HepG2 (cell line): ENCODE measurements around the gene SPOP. TPM values are rescaled to one million over a fixed set of nuclear protein-coding genes. Genes with fewer than 3 reads are reported as not detected.

Experiments
- ATAC-seq: fragments of 200-7000 bp; cut with Tn5 transposase; 3 replicates; pipeline ENCODE4 v1.9.1; 2020; ENCODE audit warnings: mild to moderate bottlenecking, moderate library complexity
- BruUV-seq: library from RNA; stranded (reverse); fragments of 400-500 nt; replicated peaks from 2 replicates; lab custom pipeline; 2021; lab: Mats Ljungman, UMichigan
- CTCF ChIA-PET: fragments of 300-600 bp; formaldehyde crosslinking; extraction: SDS; loops from one replicate; lab custom pipeline; 2021; ENCODE audit warnings: low total read pairs, inconsistent platforms, low intra/inter-chr PET ratio; lab: Yijun Ruan, JAX
- POLR2A ChIA-PET: fragments of 350-600 bp; sonication (Branson Sonifier 250); formaldehyde crosslinking; loops from one replicate; lab custom pipeline; 2020; ENCODE audit warnings: antibody characterized with exemption, inconsistent platforms; lab: Yijun Ruan, JAX
- DNase-seq: peaks from one replicate; pipeline ENCODE4 v3.0.0-alpha.2; 2015; ENCODE audit warnings: low spot score
- FAIRE-seq: peaks from 3 replicates; lab custom pipeline; 2011; peaks lifted over from hg19 to GRCh38; lab: Jason Lieb, UNC
- H2AFZ ChIP-seq: one replicate; pipeline ENCODE4 v1.6.1; 2011; ENCODE audit warnings: low read length, inconsistent platforms
- H3K27ac ChIP-seq: fragments of 300-600 bp; 3 replicates; pipeline ENCODE4 v1.8.0; 2011; ENCODE audit warnings: mixed run types, mild to moderate bottlenecking, mixed read lengths, low read length, inconsistent platforms; ENCODE audit not compliant: insufficient read depth; ENCODE audit errors: extremely low read length
- H3K27me3 ChIP-seq, 2 experiments: fragments of 200-600 bp in 1 of 2; 2 replicates in 1 of 2; 3 replicates in 1 of 2; pipeline versions ENCODE4 v1.6.0 to v1.8.0; 2011; ENCODE audit warnings: low read length in 2 of 2, mild to moderate bottlenecking in 2 of 2, moderate library complexity in 2 of 2, inconsistent platforms in 1 of 2; ENCODE audit not compliant: insufficient read depth in 2 of 2, control insufficient read depth in 1 of 2
- H3K36me3 ChIP-seq, 2 experiments: fragments of 200-600 bp in 1 of 2; replicated peaks in 1 of 2; 2 replicates in 1 of 2; 3 replicates in 1 of 2; pipeline versions ENCODE4 v1.5.1 to v1.8.0; 2011; ENCODE audit warnings: low read length in 2 of 2, inconsistent platforms in 1 of 2; ENCODE audit not compliant: insufficient read depth in 2 of 2, control insufficient read depth in 1 of 2
- H3K4me1 ChIP-seq: 2 replicates; pipeline ENCODE4 v1.5.1; 2012; ENCODE audit warnings: low read length, inconsistent platforms; ENCODE audit not compliant: insufficient read depth
- H3K4me2 ChIP-seq: 2 replicates; pipeline ENCODE4 v1.6.0; 2011; ENCODE audit warnings: low read depth, low read length, inconsistent platforms
- H3K4me3 ChIP-seq, 3 experiments: fragments of 200-600 bp in 1 of 3; sonication (generic), shearing (Covaris generic) in 1 of 3; replicated peaks in 1 of 3; 2 replicates each; pipeline ENCODE4 v1.5.1; 2011 to 2016; ENCODE audit warnings: low read length in 3 of 3, inconsistent platforms in 2 of 3, low read depth in 2 of 3, mild to moderate bottlenecking in 2 of 3, control low read depth in 1 of 3, mixed read lengths in 1 of 3; ENCODE audit not compliant: insufficient read depth in 1 of 3
- H3K79me2 ChIP-seq: one replicate; pipeline ENCODE4 v1.6.1; 2011; ENCODE audit warnings: low read length, inconsistent platforms; ENCODE audit not compliant: insufficient read depth
- H3K9ac ChIP-seq: 2 replicates; pipeline ENCODE4 v1.6.0; 2011; ENCODE audit warnings: mild to moderate bottlenecking, low read depth, low read length, inconsistent platforms; ENCODE audit not compliant: insufficient read depth
- H3K9me3 ChIP-seq: 2 replicates; pipeline ENCODE4 v1.5.1; 2012; ENCODE audit warnings: mild to moderate bottlenecking, low read length
- H4K20me1 ChIP-seq: 2 replicates; pipeline ENCODE4 v1.6.0; 2011; ENCODE audit warnings: inconsistent platforms, mild to moderate bottlenecking, low read length, moderate library complexity; ENCODE audit not compliant: insufficient read depth
- NFKB2 ChIP-seq: sonication (generic); formaldehyde crosslinking; IDR thresholded peaks from 2 replicates; pipeline ENCODE4 v1.4.0; 2020; ENCODE audit warnings: missing genetic modification reagents, borderline replicate concordance
- SNAPC5 ChIP-seq: sonication (generic); formaldehyde crosslinking; IDR thresholded peaks from 2 replicates; pipeline ENCODE4 v1.8.1; 2023; ENCODE audit warnings: mild to moderate bottlenecking, missing genetic modification reagents, borderline replicate concordance
- ZBTB7B ChIP-seq: sonication (generic); formaldehyde crosslinking; IDR thresholded peaks from 2 replicates; pipeline ENCODE4 v1.4.0; 2020; ENCODE audit warnings: missing genetic modification reagents
- ZFP36L2 ChIP-seq: sonication (generic); formaldehyde crosslinking; IDR thresholded peaks from 2 replicates; pipeline ENCODE4 v1.4.0; 2020; ENCODE audit warnings: missing genetic modification reagents
- ZMYM3 ChIP-seq: sonication (generic); formaldehyde crosslinking; IDR thresholded peaks from 2 replicates; pipeline ENCODE4 v1.5.1; 2020; ENCODE audit warnings: mild to moderate bottlenecking, missing genetic modification reagents
- WGBS: methylation state at CpG from one replicate; pipeline ENCODE4 v1.1.6; 2017; ENCODE audit warnings: low lambda C conversion rate; 5-methylcytosine and 5-hydroxymethylcytosine counted together
- in situ Hi-C: cut with HindIII; loops from 2 replicates; pipeline ENCODE4 v1.10.0; 2017; ENCODE audit warnings: low pct_unique_long_range_greater_than_20kb; ENCODE audit not compliant: extremely low pct_ligation_motif_present
- intact Hi-C: fragments of 100-400 bp; cut with micrococcal nuclease; formaldehyde crosslinking; loops from one replicate; pipeline ENCODE4 v1.10.0; 2022; ENCODE audit not compliant: unreplicated experiment
- polyA plus RNA-seq, 8 experiments: library from polyadenylated mRNA; depleted of rRNA in 3 of 8; stranded (reverse) in 7 of 8; unstranded in 1 of 8; fragments of >200 nt; fragmentation: Illumina TruSeq in 4 of 8; extraction: Trizol in 4 of 8; gene quantifications; 2 replicates each; pipeline versions ENCODE4 v1.2.1 to v1.2.3, GENCODE V29; 2011 to 2016; ENCODE audit warnings: low read depth in 4 of 8, missing spikeins in 1 of 8, mixed read lengths in 1 of 8; ENCODE audit not compliant: insufficient read depth in 1 of 8
- total RNA-seq, 5 experiments: library from RNA; depleted of rRNA; stranded (reverse); fragments of >200 nt; fragmentation: Illumina TruSeq; extraction: Trizol; gene quantifications; 2 replicates each; pipeline ENCODE4 v1.2.3, GENCODE V29; 2016; ENCODE audit warnings: low read depth in 1 of 5
- TF ChIP-seq, protein P1 (sequence below): sonication (generic); formaldehyde crosslinking; IDR thresholded peaks from 2 replicates; pipeline ENCODE4 v1.8.0; 2022; ENCODE audit warnings: mild to moderate bottlenecking, missing genetic modification reagents; ENCODE audit not compliant: insufficient replicate concordance
- TF ChIP-seq, protein P2 (sequence below): sonication (generic); formaldehyde crosslinking; IDR thresholded peaks from 2 replicates; pipeline ENCODE4 v1.4.0; 2020; ENCODE audit warnings: missing genetic modification reagents

Gene SPOP
- total and polyA plus RNA-seq, 2 of the 13 experiments (the other 11 are each of a cell fraction or from before 2014, with no cell fraction given), result 52.8 to 60.8 TPM

GRCh38 chr17:49580055-49580721 is 97.7 kb downstream of the SPOP start:
- no TSS peak for BruUV-seq
- no peak overlapping the region for H3K4me2 ChIP-seq
- peaks cover 15% of the 10 kb centered on the region for H3K4me1 ChIP-seq
- CTCF ChIA-PET, result no interaction called here
- in situ Hi-C loops (no loop called here), intact Hi-C loops (no loop called here)
- H4K20me1 ChIP-seq, result no peaks in the 10 kb centered on the region
- no peak for FAIRE-seq
- WGBS, result 31% methylated on average over 14 of the region's 21 CpGs
- H2AFZ ChIP-seq, result no peak overlapping the region
- ATAC-seq, result no peak
- no peaks in the 10 kb centered on the region for H3K79me2 ChIP-seq
- H3K36me3 ChIP-seq, result no peaks in the 10 kb centered on the region
- POLR2A ChIA-PET, result no interaction called here
- H3K4me3 ChIP-seq, result no peak overlapping the region
- no peak overlapping the region for H3K27ac ChIP-seq
- DNase-seq, result no peak
- H3K9me3 ChIP-seq, result no peaks in the 10 kb centered on the region
- H3K27me3 ChIP-seq, result peaks cover 5 to 38% of the 10 kb centered on the region in 2 experiments
- TF ChIP-seq NFKB2 (no peak), ZBTB7B (CRISPR knock-in tag) (no peak), SNAPC5 (CRISPR knock-in tag) (no peak), ZFP36L2 (CRISPR knock-in tag) (no peak), ZMYM3 (CRISPR knock-in tag) (peak; percentile 30; the same call in 1 of the 2 replicates)
- TF ChIP-seq, protein P1, sequence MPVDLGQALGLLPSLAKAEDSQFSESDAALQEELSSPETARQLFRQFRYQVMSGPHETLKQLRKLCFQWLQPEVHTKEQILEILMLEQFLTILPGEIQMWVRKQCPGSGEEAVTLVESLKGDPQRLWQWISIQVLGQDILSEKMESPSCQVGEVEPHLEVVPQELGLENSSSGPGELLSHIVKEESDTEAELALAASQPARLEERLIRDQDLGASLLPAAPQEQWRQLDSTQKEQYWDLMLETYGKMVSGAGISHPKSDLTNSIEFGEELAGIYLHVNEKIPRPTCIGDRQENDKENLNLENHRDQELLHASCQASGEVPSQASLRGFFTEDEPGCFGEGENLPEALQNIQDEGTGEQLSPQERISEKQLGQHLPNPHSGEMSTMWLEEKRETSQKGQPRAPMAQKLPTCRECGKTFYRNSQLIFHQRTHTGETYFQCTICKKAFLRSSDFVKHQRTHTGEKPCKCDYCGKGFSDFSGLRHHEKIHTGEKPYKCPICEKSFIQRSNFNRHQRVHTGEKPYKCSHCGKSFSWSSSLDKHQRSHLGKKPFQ (CRISPR knock-in tag), result no peak
- TF ChIP-seq, protein P2, sequence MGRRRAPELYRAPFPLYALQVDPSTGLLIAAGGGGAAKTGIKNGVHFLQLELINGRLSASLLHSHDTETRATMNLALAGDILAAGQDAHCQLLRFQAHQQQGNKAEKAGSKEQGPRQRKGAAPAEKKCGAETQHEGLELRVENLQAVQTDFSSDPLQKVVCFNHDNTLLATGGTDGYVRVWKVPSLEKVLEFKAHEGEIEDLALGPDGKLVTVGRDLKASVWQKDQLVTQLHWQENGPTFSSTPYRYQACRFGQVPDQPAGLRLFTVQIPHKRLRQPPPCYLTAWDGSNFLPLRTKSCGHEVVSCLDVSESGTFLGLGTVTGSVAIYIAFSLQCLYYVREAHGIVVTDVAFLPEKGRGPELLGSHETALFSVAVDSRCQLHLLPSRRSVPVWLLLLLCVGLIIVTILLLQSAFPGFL, result no peak
- no peak overlapping the region for H3K9ac ChIP-seq
